Germinal center (tissue), 1 donor: ENCODE measurements around the gene COMMD3.
"Not testable (repeated sequence)": the region's sequence is repeated elsewhere in the genome, so short reads cannot be mapped to it uniquely, and the experiment has no call there.

ENCODE experiments used
- DNase-seq: peaks from one replicate; pipeline ENCODE4 v3.0.0; 2012; ENCODE audit warnings: mixed read lengths, low spot score

Gene COMMD3

GRCh38 chr10:22338931-22339330 is 22.7 kb downstream of the COMMD3 start:
- no peak for DNase-seq

GRCh38 chr10:22339761-22340328 is 23.7 kb downstream of the COMMD3 start:
- no peak for DNase-seq

- DNase-seq = peak; percentile 71
Observed at GRCh38 chr10:22340329-22341189, 24.4 kb downstream of the COMMD3 start.

- no peak for DNase-seq
Observed at GRCh38 chr10:22341190-22341925, 25.2 kb downstream of the COMMD3 start.

- DNase-seq = no peak
Observed at GRCh38 chr10:22341926-22342196, 25.7 kb downstream of the COMMD3 start.

GRCh38 chr10:22342421-22342820 is 26.2 kb downstream of the COMMD3 start:
- no peak for DNase-seq

GRCh38 chr10:22343731-22344130 is 27.5 kb downstream of the COMMD3 start:
- no peak for DNase-seq

- peak; percentile 24 for DNase-seq
Observed at GRCh38 chr10:22344249-22344648, 28.1 kb downstream of the COMMD3 start.

- no peak for DNase-seq
Observed at GRCh38 chr10:22344781-22345300, 28.7 kb downstream of the COMMD3 start.

GRCh38 chr10:22345301-22346095 is 29.3 kb downstream of the COMMD3 start, which contains the start of gene SPAG6:
TSS of gene SPAG6 (plus strand) at chr10:22345496. CDS start at chr10:22345612, 116 bp downstream.
- peak; percentile 48 for DNase-seq

- no peak for DNase-seq
Observed at GRCh38 chr10:22346096-22346661, 30.0 kb downstream of the COMMD3 start.

GRCh38 chr10:22349755-22350154 is 33.6 kb downstream of the COMMD3 start:
- no peak for DNase-seq

GRCh38 chr10:22351131-22351703 is 35.0 kb downstream of the COMMD3 start:
- no peak for DNase-seq

GRCh38 chr10:22356324-22356873 is 40.2 kb downstream of the COMMD3 start:
- DNase-seq = no peak

- DNase-seq = not testable (repeated sequence)
Observed at GRCh38 chr10:22357770-22358169, 41.6 kb downstream of the COMMD3 start.

- no peak for DNase-seq
Observed at GRCh38 chr10:22363305-22363704, 47.1 kb downstream of the COMMD3 start.

- no peak for DNase-seq
Observed at GRCh38 chr10:22364407-22365140, 48.4 kb downstream of the COMMD3 start.

- DNase-seq = peak; percentile 24
Observed at GRCh38 chr10:22365233-22365632, 49.0 kb downstream of the COMMD3 start.

GRCh38 chr10:22365644-22366434 is 49.7 kb downstream of the COMMD3 start:
- no peak for DNase-seq

GRCh38 chr10:22366435-22366703 is 50.2 kb downstream of the COMMD3 start:
- no peak for DNase-seq
